Lung microvascular endothelial cell (primary cell): ENCODE measurements around the gene CDK15. TPM values are rescaled to one million over a fixed set of nuclear protein-coding genes. Genes with fewer than 3 reads are reported as not detected.
"Not testable (repeated sequence)": the region's sequence is repeated elsewhere in the genome, so short reads cannot be mapped to it uniquely, and the experiment has no call there.

Source experiments
- DNase-seq, 2 donors: peaks; one replicate each; pipeline versions ENCODE4 v3.0.0 to v3.0.0-alpha.2; 2010; ENCODE audit warnings: low read depth in 2 of 2
- total RNA-seq: library from RNA; depleted of rRNA; stranded (reverse); fragments of >200 nt; gene quantifications from 2 replicates; pipeline ENCODE4 v1.2.1, GENCODE V29; 2014

Gene CDK15
- not detected in 2 replicates for total RNA-seq

- no peak for DNase-seq
These were observed at the start of gene CDK15 for GRCh38 chr2:201806442-201807170. Gene CDK15, plus strand, starts transcription at chr2:201806537. Its CDS starts 128 bp downstream, at chr2:201806665.

GRCh38 chr2:201758234-201758633 lies 48.1 kb upstream of the CDK15 start:
- no peak for DNase-seq

GRCh38 chr2:201758873-201759272 lies 47.5 kb upstream of the CDK15 start:
- no peak for DNase-seq

GRCh38 chr2:201759567-201759966 lies 46.8 kb upstream of the CDK15 start:
- no peak for DNase-seq

GRCh38 chr2:201761101-201761500 lies 45.2 kb upstream of the CDK15 start:
- no peak for DNase-seq

- DNase-seq = not testable (repeated sequence)
These were observed 41.9 kb upstream of the CDK15 start for GRCh38 chr2:201764469-201764868.

- DNase-seq = no peak
These were observed 40.5 kb upstream of the CDK15 start for GRCh38 chr2:201765799-201766198.

- peak in 1 of 2 donors; percentile 21 for DNase-seq
These were observed 37.4 kb upstream of the CDK15 start for GRCh38 chr2:201768918-201769317.

GRCh38 chr2:201769666-201770373 lies 36.5 kb upstream of the CDK15 start:
- peak in 1 of 2 donors; percentile 70 for DNase-seq

- no peak for DNase-seq
These were observed 32.3 kb upstream of the CDK15 start for GRCh38 chr2:201773990-201774389.

- DNase-seq = no peak
These were observed 31.8 kb upstream of the CDK15 start for GRCh38 chr2:201774546-201774945.

GRCh38 chr2:201775326-201775725 lies 31.0 kb upstream of the CDK15 start:
- DNase-seq = no peak

GRCh38 chr2:201777043-201777442 lies 29.3 kb upstream of the CDK15 start:
- no peak for DNase-seq

- DNase-seq = no peak
These were observed 28.5 kb upstream of the CDK15 start for GRCh38 chr2:201777869-201778268.

GRCh38 chr2:201779901-201780673 lies 26.2 kb upstream of the CDK15 start:
- peak in 1 of 2 donors; percentile 29 for DNase-seq

GRCh38 chr2:201780674-201781493 lies 25.5 kb upstream of the CDK15 start, which contains the start of gene ALS2:
Gene ALS2, minus strand, starts transcription at chr2:201780933. Its CDS starts 12,048 bp downstream, at chr2:201768885.
- DNase-seq = peak; percentile 95 to 99

- peak in 1 of 2 donors; percentile 11 for DNase-seq
These were observed 24.7 kb upstream of the CDK15 start for GRCh38 chr2:201781557-201782051.

- no peak for DNase-seq
These were observed 21.8 kb upstream of the CDK15 start for GRCh38 chr2:201784563-201784962.

- DNase-seq = no peak
These were observed 21.2 kb upstream of the CDK15 start for GRCh38 chr2:201785135-201785534.

GRCh38 chr2:201786471-201786870 lies 19.9 kb upstream of the CDK15 start:
- peak in 1 of 2 donors; percentile 38 for DNase-seq

GRCh38 chr2:201788371-201788770 lies 18.0 kb upstream of the CDK15 start:
- no peak for DNase-seq
